GM15510 (cell line): ENCODE results near the gene TIMMDC1.

ENCODE experiments used
- POLR2A ChIP-seq: IDR thresholded peaks from 3 replicates; pipeline ENCODE4 v1.6.1; 2011; ENCODE audit warnings: borderline replicate concordance; ENCODE audit not compliant: insufficient read length; ENCODE audit errors: extremely low read depth

The TIMMDC1 gene, protein sequence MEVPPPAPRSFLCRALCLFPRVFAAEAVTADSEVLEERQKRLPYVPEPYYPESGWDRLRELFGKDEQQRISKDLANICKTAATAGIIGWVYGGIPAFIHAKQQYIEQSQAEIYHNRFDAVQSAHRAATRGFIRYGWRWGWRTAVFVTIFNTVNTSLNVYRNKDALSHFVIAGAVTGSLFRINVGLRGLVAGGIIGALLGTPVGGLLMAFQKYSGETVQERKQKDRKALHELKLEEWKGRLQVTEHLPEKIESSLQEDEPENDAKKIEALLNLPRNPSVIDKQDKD

DNA sequence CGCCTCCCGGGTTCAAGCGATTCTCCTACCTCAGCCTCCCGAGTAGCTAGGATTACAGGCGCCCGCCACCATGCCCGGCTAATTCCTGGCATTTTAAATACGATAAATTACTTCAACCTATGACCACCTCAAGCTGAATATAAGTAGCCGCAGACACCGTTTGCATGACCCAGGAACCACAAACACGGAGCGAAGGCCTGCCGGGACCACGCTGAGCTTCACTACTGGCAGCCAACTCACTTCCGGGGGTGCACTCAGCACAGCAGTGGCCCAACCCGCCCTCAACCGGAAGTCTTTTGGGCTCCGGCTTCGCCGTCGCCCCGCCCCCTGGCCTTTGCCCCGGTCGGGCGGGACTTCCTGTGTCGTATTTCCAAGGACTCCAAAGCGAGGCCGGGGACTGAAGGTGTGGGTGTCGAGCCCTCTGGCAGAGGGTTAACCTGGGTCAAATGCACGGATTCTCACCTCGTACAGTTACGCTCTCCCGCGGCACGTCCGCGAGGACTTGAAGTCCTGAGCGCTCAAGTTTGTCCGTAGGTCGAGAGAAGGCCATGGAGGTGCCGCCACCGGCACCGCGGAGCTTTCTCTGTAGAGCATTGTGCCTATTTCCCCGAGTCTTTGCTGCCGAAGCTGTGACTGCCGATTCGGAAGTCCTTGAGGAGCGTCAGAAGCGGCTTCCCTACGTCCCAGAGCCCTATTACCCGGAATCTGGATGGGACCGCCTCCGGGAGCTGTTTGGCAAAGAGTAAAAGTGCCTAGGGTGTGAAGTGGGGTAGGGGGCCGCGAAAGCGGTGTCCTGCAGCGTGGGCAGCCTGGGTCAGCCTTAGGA, at the start of gene TIMMDC1:
Gene TIMMDC1, plus strand, starts transcription at position 362 of the 826 bp plus-strand sequence. Its CDS starts 187 bp downstream, at position 549.
- peak; percentile 92 for TF ChIP-seq POLR2A

DNA sequence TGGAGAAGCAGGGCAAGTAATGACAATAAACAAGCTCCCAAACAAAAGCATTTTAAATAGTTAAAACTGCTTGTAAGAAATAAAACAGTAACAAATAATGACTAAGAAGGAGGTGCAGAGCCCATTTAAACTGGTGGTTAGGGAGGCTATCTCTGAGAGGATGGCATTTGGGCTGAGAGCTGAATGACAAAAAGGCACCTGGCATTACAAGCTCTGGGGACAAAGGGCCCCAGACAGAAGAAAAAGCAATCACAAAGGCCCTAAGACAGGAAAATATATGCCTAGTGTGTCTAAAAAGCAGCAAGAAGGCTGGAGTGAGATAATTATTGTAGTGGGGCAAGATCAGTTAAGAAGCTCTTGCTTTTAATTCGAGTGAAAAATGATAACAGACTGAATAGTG, 44.5 kb upstream of the TIMMDC1 start:
- no peak for TF ChIP-seq POLR2A

DNA sequence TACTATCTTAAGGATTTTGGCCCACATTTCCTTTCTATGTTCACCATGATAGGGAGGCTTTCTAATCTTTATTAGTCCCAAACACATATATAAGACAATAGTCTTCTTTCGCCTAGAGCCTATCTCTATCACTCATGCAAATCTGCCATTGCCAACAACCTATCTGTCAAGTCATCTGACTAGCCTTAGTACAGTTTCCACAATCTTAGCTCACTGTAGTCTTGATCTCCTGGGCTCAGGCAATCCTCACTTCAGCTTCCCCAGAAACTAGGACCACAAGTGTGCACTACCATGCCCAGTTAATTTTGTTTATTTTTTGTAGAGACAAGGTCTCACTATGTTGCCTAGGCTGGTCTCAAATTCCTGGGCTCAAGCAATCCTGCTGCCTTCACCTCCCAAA, 41.9 kb upstream of the TIMMDC1 start:
- no peak for TF ChIP-seq POLR2A

DNA sequence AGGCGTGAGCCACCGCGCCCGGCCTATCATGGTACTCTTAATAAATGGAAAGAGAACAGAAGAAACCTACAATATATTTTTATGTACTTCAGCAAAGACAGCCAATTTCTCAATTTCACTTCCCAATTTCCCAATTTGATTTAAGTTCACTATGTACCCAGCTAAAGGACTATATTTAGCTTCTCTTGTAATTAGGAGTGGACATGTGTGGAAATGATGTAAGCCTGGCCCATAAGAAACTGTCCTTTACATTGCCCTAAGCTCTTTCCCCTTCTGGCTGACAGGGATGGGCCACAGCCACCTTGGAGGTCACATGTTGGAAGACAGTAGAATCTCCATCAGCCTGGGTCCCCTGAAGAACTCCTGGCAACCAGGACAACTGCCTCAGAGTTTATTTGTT, 41.1 kb upstream of the TIMMDC1 start:
- TF ChIP-seq POLR2A: no peak

DNA sequence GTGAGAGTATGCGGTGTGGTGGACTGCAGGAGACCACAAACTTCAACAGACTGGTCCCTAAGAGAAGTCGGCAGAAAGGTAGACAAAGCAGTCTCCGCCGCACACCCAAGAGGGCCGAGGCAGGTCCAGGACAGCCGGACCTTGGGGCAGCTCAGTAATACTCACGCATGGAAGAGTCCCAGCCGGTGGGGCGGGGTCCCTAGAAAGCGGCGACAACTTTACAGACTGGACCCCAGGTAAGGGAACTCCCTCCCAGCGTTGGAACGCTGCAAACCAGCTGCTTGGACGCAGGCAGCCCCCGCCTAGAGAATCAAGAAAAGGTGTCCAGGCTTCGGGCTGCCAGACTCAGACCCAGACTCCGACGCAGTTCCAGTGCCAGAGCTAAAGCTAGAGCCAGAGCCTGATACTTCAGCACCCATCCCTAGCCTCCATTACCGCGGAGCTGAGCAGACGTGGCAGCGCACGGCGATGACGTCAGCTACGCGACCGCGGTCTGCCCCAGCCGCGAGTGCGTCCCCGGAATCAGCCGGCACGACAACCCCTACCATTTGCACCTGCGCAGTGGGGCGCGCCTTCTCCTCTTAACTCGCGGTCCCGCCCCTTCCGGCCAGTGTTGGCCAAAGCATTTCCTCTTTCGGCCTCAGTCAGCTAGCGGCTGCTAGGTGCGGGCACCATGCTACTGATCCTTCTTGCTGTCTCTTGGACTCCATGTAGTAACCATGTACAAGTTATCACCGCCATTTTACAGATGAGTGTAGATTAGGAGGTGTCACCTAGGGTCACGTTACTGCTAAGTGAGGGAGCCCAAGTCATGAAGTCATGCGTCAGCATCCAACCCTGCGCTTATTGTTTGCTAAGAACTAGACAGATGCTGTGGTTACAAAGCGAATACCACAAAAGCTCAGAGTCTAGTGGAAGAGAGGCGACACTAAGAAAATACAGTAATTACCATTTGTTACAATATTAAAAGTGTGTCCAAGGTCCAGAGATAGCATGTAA, 34.9 kb upstream of the TIMMDC1 start, which contains the start of gene TMEM39A:
Gene TMEM39A, minus strand, starts transcription at position 445 of the 999 bp plus-strand sequence. CDS start 1,541 bp downstream, outside the sequence.
- TF ChIP-seq POLR2A: peak; percentile 97

DNA sequence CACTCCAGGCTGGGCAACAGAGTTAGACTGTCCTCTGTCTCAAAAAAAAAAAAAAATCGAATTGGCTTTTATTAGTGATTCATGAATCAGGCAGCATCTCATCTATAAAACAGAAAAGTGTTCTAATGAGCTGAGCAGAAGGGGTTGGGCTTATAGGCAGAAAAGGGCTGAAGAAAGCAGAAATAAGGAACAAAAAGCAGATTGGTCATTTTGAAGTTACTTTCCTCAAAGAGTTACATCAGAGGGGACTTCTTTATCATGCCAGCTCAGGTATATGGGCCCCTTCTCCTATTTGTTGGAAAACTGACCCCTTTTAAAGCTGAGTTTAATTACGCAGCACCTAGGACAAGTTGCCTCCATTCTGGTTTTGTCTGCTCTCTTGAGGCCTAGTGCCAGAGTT, 30.3 kb upstream of the TIMMDC1 start:
- TF ChIP-seq POLR2A: no peak

DNA sequence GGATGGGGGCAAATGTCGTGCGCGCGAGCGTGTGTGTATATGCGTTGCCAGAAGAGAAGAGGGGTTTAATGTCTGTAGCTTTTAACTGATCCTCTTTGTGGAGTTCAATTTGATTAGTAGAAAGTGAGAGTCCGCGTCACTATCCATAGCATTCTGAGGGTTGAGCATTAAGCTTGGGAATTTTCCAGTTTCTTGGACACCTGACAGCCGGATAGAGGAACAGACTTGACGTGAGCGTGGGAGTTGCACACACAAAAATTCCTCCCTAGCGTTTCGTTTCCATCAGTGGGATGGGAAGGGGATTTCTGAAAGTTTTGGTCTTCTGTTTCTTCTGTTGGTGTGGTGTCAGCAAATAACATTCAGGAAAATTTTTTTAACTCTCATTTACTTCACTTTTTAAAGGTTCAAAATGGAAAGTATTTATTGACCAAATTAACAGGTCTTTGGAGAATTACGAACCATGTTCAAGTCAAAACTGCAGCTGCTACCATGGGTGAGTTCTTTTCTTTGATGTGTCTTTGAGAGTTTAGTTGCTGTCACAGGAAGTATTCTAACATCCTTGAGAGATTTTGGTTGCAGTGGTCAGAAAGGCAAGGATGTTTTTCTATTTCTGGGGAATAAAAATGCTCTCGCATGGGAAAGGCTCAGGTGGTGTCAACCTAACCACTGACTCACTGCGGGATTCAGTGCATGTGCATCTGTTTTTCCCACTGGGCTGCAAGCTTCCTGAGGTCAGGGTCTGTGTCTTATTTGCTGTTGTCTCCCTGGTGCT, 28.7 kb upstream of the TIMMDC1 start:
- no peak for TF ChIP-seq POLR2A

DNA sequence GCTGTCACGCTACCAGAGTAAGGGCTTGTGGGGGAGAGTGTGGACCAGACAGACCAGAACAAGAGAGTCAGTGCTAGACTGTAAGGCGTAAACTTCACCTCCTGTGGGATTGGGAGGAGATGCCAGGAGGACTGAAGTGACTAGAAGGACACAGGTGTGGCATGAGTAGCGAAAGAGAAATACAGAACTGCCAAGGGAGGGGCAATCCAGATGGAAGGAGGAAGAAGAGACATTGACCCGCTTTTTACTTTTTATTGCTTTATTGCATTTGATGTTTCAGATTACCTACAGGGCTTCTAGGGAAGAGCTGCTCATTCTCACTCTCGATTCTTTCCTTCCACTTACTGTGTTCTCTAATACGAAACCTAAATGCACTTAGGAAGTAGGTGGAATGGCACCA, 27.5 kb upstream of the TIMMDC1 start:
- TF ChIP-seq POLR2A: no peak

DNA sequence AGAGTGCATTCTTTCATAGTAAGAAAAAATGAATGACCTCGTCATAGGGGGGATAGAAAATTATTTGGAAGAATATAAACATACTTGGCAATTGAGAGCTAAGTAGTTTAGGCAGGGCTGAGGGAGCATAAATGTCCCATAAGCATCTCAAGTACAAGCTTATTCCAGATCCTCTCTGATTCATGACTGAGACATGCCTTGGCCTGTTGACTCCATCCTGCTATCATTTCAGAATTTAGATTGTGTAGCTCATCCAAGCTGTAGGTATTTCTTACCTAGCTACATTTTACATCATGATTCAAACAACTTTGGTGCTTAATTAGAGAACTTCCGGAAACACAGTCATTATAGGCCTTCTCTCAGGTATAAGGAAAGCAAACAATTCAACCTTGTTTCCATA, 17.3 kb upstream of the TIMMDC1 start:
- TF ChIP-seq POLR2A: no peak

DNA sequence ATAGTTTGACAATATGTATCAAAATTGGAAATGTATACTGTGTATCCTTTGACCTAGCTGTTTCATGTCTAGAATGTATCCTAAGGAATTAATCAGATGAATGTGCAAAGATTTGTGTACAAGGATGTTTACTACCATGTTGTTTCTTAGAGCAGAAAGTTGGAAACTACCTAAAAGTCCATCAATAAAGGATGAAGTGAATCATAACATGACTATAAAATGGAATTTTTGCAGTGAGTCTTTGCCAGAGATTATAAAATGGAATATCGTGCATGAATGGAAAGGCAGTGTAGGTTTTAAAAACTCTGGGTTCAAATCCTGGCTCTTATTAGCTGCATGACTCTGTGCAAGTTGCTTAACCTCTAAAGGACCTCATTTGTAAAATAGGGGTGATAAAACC, 15.2 kb upstream of the TIMMDC1 start:
- no peak for TF ChIP-seq POLR2A

DNA sequence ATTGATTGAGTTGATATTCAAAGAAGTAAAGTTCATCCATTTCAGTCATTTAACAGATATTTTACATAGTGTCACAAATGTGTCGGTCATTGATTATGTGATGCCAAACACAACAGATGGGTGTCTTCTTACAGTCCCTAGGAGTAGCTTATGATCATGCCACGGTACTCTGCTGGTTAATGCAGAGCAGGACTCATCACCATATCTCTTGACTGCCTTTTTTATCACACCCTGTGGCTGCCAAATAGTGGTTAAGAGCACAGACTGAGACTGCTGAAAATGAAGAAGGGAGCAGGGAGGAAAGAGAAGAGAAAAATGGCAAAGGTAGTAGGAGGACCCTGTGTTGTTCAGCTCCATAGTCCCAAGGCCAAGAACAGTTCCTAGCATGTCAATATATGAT, 12.8 kb upstream of the TIMMDC1 start:
- TF ChIP-seq POLR2A: no peak

DNA sequence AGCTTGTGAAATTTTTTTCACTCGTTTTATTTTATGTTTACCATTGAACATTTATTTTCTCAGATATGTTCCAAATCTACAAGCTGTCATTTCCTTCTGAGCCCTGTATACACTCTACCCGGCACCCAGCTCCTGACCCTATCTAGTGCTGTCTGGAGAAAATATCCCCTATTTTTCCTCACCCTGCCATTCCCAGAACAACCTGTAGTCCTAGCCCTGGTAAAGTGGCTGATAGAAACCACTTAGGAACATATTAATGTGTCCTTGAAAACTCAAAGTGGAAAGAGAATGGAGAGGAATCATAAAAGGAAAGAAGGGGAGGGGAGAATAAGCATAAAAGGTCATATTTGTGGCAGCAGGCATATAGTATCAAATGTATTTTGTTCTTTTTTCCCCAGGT, 8.2 kb upstream of the TIMMDC1 start:
- TF ChIP-seq POLR2A: no peak

DNA sequence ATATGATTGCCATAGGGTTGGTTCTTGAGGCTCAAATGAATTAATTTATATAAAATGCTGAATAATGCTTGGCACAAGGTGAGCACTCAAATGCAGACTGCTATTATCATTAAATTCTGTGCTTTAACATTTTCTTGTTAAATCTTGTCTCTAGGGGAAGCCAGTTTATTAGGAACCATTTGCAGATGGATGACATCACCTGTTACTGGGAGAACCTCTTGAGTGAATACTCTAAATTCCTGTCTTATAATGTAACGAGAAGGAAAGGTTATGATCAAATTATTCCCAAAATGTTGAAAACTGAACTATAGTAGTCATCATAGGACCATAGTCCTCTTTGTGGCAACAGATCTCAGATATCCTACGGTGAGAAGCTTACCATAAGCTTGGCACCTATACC, 6.2 kb upstream of the TIMMDC1 start:
- no peak for TF ChIP-seq POLR2A

DNA sequence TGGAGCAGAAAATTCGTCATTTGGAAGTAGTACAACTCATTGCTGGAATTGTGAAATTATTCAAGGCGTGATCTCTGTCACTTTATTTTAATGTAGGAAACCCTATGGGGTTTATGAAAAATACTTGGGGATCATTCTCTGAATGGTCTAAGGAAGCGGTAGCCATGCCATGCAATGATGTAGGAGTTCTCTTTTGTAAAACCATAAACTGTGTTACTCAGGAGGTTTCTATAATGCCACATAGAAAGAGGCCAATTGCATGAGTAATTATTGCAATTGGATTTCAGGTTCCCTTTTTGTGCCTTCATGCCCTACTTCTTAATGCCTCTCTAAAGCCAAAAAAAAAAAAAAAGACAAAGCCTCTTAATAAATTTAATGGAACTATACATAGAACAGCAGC, 5.5 kb upstream of the TIMMDC1 start:
- TF ChIP-seq POLR2A: no peak
